ENCODE measurements around the gene BLVRA.
"Not testable (repeated sequence)": the region's sequence is repeated elsewhere in the genome, so short reads cannot be mapped to it uniquely, and the experiment has no call there.

Gene BLVRA

DNA sequence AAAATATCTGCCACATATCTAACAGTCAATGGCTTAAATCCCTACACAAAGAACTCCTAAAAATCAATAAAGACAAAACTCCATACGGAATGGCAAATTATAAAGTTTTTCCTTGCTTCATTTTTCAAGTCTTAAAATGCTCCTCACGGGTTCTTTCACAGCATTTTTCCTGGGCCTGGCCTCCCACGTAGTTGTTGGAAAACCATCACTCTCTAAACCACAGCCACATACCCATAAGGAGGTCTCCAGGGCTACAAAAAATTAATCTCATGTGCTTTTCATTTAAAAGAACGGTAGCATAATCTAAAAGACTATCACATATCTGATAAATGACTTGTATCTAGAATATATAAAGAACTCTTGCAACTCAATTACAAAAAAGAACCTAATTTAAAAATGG is 32.0 kb upstream of the BLVRA start:
- TF ChIP-seq, protein P1, sequence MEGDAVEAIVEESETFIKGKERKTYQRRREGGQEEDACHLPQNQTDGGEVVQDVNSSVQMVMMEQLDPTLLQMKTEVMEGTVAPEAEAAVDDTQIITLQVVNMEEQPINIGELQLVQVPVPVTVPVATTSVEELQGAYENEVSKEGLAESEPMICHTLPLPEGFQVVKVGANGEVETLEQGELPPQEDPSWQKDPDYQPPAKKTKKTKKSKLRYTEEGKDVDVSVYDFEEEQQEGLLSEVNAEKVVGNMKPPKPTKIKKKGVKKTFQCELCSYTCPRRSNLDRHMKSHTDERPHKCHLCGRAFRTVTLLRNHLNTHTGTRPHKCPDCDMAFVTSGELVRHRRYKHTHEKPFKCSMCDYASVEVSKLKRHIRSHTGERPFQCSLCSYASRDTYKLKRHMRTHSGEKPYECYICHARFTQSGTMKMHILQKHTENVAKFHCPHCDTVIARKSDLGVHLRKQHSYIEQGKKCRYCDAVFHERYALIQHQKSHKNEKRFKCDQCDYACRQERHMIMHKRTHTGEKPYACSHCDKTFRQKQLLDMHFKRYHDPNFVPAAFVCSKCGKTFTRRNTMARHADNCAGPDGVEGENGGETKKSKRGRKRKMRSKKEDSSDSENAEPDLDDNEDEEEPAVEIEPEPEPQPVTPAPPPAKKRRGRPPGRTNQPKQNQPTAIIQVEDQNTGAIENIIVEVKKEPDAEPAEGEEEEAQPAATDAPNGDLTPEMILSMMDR (IDR thresholded peaks at IDR 0.05; ENCODE audit: control insufficient read depth, insufficient read depth, low read depth, low read length, missing control alignments), result no peak
- H3K4me3 ChIP-seq (ENCODE audit: control insufficient read depth, low read depth, low read length), result no peak overlapping the region
- DNase-seq (ENCODE audit: low read depth), result no peak

DNA sequence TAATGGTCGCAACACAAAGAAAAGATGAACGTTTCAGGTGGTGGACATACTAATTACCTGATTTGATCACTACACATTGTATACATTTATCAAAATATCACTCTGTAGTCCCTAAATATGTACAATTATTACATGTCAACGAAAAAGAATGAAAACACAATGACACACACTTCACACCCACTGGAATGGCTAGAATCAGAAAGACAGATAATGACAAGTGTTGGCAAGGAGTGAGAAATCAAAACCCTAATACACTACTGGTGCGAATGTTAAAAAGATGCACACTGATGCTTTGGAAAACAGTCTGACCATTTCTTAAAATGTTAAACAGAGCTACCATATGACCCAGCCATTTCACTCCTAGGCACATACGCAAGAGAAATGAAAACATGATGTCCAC is 31.5 kb upstream of the BLVRA start:
- TF ChIP-seq, protein P1 (IDR thresholded peaks at IDR 0.05; ENCODE audit: control insufficient read depth, insufficient read depth, low read depth, low read length, missing control alignments), result no peak
- no peak overlapping the region for H3K4me3 ChIP-seq (ENCODE audit: control insufficient read depth, low read depth, low read length)
- DNase-seq (ENCODE audit: low read depth), result no peak

DNA sequence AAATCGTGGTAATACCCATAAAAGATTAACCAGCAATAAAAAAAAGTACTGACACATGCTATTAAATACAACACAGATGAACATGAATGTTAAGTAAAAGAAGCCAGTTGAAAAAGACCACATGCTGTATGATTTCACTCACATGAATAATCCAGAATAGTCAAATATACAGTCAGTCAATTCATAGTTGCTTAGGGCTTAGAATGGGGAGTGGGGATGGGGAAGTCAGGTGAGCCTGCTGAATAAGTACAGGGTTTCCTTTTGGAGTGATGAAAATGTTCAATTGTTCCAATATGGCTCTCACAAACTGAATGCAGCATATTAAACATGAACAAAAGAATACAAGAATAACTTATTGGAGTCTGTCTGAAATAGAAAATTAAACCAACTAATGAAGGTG is 31.0 kb upstream of the BLVRA start:
- no peak overlapping the region for H3K4me3 ChIP-seq (ENCODE audit: control insufficient read depth, low read depth, low read length)
- TF ChIP-seq, protein P1 (IDR thresholded peaks at IDR 0.05; ENCODE audit: control insufficient read depth, insufficient read depth, low read depth, low read length, missing control alignments), result no peak
- DNase-seq (ENCODE audit: low read depth), result no peak

DNA sequence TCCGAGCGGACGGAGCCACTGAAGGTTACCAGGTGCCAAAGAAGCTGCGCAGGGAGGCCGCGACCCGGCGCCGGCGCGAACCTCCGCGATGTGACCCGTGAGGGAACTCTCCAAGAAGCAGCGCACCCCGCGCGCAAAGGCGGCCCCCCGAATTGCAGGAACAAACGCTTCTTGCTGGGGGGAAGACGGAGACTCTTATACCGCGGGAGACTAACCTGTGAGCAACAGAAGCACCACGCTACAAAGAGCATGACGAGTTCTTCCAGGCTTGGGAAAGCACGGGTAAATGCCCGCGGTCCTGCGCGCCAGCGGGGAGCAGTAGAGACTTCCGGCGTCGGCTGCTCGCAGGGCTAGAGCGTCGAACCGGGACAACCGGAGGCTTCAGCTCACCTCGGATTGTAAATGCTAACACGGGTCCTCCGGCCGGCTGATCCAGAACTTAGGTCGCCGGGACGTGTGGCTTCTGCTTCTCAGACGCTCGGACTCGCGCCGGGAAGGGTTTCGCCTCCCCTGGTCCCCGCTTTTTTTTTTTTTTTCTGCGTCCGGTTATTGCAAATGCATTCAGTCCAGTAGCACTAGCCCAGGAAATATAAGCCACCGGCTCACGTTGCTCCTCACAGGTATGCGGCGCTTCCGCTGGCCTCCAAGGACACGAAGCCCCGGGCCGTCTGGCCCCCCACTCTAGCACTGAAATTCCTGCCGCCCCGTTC is 29.1 kb upstream of the BLVRA start, which contains the start of gene COA1:
Gene COA1, minus strand, starts transcription at position 310 of the 710 bp plus-strand sequence. CDS start 80,909 bp downstream, outside the sequence.
- H3K4me3 ChIP-seq (ENCODE audit: control insufficient read depth, low read depth, low read length), result peak within 1 kb of the TSS; percentile 77
- peak; percentile 69 for DNase-seq (ENCODE audit: low read depth)
- TF ChIP-seq, protein P1 (IDR thresholded peaks at IDR 0.05; ENCODE audit: control insufficient read depth, insufficient read depth, low read depth, low read length, missing control alignments), result no peak

DNA sequence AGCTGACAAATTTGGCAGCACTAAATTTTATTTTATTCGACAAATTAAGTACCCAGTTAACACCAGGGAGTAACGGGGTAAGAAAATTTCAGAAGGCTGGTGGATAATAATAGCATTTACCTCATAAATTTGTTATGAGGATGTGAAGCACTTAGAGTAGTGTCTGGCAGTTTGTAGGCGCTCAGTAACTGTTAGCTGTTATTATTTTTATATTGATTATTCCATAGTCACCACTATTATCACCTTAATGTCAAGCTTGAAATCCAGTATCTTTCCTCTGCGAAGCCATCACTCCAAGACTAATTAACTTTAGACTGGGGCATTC is 28.6 kb upstream of the BLVRA start:
- H3K4me3 ChIP-seq (ENCODE audit: control insufficient read depth, low read depth, low read length), result peak overlapping the region; percentile 77
- no peak for DNase-seq (ENCODE audit: low read depth)
- TF ChIP-seq, protein P1 (IDR thresholded peaks at IDR 0.05; ENCODE audit: control insufficient read depth, insufficient read depth, low read depth, low read length, missing control alignments), result no peak

DNA sequence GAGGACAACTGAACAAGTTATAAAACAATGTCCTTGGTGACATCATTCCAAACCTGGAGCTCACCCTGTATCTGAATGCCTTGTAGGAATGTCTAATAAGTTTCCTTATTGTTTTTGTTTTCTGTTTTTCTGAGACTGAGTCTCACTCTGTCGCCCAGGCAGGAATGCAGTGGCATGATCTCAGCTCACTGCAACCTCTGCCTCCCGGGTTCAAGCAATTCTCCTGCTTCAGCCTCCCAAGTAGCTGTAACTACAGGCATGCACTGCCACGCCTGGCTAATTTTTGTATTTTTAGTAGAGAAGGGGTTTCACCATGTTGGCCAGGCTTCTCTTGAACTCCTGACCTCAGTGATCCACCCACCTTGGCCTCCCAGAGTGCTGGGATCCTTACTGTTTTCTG is 27.0 kb upstream of the BLVRA start:
- H3K4me3 ChIP-seq (ENCODE audit: control insufficient read depth, low read depth, low read length); DNase-seq (ENCODE audit: low read depth): not testable (repeated sequence)

DNA sequence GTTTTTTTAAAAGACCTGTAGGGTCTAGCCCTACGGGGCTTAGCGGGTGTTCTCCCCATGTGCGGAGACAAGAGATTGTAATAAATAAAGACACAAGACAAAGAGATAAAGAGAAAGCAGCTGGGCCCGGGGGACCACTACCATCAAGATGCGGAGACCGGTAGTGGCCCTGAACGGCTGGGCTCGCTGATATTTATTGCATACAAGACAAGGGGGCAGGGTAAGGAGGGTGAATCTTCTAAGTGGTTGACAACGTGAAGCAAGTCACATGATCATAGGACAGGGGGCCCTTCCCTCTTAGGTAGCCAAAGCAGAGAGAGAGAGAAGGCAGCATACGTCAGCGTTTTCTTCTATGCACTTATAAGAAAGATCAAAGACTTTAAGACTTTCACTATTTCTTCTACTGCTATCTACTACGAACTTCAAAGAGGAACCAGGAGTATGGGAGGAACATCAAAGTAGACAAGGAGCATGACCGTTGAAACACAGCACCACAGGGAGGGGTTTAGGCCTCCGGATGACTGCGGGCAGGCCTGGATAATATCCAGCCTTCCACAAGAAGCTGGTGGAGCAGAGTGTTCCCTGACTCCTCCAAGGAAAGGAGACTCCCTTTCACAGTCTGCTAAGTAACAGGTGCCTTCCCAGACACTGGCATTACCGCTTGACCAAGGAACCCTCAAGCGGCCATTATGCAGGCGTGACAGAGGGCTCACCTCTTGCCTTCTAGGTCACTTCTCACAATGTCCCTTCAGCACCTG is 23.7 kb upstream of the BLVRA start:
- H3K4me3 ChIP-seq (ENCODE audit: control insufficient read depth, low read depth, low read length); DNase-seq (ENCODE audit: low read depth): not testable (repeated sequence)

All from AG09309 (cell line).